DMS53 treated with DMSO at 0.1 percent for 48 hours (cell line): ENCODE results near the gene GABRA4.
A peak's percentile ranks its signal among the peaks of the same experiment; 100 is the strongest.

Experiments
- DNase-seq: peaks from one replicate; lab custom pipeline; 2025; ENCODE audit not compliant: unreplicated experiment; lab: John Stamatoyannopoulos, UW

The GABRA4 gene

DNA sequence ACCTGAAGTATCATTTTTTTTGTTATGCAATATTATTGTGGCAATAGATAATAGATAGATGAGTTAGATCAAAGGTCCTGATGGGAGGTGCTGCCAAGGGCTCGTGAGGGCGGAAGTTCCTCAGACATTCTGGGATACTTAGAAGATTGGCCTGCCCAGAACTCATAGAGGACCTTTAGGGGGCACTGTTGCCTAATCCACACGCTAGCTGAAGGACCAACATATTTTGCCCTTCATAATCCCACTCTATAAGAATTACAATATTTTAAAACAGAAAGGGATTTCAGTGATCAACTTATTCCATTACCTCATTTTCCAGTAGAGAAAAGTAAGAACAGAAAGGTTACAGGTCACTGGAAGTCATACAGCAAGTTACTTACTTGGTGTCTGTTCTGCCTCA is 61.4 kb downstream of the GABRA4 start:
- DNase-seq: peak; percentile 38

DNA sequence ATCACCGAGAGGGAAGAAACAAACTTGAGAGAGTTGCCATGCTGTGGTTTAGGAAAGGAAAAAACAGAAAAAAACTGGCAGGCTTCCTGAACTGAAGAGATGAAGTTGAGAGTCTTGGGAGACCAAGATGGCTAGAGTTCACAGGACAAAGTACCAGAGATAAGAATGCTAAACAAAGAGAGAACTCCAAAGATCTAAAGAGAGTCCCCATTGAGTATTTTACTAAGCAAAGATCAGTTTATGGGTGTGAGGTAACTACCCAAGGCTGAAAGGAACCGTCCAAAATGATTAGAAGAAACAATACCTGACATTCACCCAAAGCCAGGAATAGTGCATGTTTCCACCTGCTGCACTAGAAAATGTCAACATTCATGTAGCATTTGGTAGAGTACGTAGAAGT is 62.5 kb downstream of the GABRA4 start:
- DNase-seq: no peak

DNA sequence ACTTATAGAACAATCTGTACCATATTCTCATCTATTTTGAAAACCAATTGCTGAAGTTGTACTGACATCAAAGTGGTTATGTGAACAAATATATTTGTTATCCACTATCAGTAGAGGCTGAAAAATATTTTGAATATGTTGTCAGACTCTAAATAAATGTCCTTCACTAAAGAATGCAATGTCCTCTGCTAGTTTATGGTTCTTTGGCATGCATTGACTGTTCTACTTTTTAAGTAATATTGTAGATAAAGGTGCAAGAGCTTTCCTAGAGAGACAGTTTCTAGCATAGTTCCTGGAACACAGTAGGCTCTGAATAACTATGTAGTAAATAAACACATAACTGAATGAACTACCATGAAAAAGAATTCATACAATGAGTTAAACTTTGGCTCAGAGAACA is 66.2 kb downstream of the GABRA4 start:
- no peak for DNase-seq

DNA sequence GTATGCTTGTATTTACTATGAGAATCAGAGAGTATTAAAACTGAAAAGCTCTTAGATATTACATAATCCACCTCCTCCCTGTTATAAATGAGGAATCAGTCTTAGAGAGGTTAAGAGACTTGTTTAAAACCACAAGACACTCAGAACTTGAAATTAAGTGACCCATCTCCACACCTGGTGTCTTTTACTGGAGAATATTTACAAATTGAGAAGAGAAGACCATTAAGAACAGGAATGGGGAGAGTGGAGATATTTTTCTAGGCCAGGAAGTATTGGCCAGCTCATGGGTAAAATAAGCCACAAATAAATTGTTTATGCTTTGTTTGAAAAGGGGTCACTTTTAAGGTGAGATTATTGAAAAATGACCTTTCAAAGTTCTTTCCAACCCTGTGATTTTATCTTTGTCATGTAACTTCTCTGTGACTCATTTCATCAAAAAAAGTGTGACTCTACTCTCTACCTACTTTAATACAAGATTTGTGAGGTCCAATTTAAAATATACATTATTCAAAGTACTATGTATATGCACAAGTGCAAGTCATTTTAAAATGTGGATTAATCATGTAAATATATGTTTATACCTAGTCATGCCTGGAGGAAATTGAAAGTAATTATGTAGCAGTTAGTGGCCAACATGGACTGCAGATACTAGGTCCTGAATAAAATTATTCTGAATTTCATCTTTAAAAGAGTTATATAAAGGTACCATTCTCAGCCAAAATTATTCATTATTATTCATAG is 68.4 kb downstream of the GABRA4 start:
- DNase-seq: no peak

DNA sequence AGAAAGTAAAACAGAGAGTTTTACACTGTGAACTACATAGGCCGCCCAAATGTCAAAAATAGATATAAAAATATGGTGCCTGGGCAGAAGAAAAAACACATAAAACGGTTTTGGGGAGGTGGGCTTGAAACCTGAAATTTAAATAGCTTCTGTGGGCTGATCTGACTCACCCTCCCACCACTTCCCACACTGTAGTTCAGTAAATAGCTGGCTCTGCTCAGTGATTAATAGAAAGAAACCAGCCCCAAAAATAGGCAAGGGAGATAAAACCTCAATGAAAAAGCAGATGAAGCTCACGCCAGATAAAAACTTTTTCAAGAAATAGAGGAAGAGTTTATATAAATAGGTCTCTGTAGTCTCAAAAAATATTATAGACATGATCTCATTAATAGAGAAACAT is 71.2 kb downstream of the GABRA4 start:
- no peak for DNase-seq

DNA sequence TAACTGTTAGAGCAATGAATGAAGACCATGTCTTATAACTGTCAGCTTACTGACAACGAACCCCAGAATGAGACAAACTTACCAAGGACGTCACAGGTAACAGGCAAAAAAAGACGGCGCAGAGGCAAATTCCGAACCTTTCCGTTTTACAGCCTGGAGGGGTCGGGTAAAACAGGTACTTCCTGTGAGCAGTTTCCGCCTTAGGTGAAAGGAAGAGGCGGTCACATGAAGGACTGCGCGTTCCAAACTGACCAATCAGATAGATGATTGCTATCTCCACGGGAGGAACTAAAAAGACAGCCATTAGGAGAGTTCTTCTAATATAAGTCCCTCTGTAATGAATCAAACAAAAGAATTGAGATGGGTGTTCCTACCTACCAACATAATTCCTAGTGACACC is 84.3 kb downstream of the GABRA4 start, which contains the start of gene COX7B2:
Gene COX7B2, minus strand, starts transcription at position 168 of the 400 bp plus-strand sequence. CDS start 174,053 bp downstream, outside the sequence.
- peak; percentile 83 for DNase-seq

DNA sequence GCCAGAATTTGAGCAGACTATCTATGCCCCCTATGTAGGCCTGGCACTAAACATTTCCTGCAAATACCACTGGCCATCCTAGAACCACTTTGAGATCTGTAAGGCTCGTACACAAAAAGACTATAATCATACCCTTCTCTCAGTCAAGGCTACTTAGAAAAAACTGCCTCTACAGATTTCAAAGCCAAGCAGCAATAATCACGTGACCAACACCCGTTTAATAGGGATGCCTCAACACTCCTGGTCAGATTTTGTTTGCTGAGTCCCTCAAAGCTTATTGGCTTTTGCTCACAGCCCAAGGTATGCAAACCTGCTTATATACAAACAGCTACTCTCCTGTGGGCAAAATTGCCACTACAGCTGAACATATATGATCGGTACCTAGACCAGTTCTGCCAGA is 85.2 kb downstream of the GABRA4 start:
- no peak for DNase-seq

DNA sequence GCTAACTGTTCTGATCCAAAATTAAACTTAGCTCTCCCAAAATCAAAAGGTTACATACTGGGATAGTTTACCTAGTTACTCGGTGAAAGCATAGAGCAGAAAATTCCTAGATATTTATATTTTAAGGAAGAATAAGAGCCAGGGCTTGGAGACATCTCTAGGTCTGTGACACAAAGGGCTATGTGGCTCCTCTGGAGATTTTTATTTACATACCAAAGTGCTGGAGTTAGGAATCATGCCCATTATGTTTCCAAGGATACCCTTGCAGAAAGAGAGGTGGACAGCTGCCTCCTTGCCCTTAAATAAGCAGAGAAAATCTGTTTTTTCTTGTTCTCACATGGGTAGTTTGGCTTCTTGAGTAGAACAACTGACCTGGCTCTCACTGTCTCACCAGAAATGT is 93.3 kb downstream of the GABRA4 start:
- no peak for DNase-seq

DNA sequence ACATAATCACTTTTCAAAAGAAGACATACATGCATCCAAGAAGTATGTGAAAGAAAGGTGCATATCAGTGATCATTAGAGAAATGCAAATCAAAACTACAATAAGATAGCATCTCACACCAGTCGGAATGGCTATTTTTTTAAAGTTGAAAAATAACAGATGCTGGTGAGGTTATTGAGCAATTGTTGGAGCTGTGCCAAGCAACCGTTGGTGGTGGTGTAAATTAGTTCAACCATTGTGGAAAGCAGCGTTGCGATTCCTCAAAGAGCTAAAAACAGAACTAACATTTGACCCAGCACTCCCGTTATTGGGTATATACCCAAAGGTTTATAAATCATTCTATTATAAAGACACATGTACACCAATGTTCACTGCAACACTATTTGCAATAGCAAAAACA is 98.6 kb downstream of the GABRA4 start:
- no peak for DNase-seq

DNA sequence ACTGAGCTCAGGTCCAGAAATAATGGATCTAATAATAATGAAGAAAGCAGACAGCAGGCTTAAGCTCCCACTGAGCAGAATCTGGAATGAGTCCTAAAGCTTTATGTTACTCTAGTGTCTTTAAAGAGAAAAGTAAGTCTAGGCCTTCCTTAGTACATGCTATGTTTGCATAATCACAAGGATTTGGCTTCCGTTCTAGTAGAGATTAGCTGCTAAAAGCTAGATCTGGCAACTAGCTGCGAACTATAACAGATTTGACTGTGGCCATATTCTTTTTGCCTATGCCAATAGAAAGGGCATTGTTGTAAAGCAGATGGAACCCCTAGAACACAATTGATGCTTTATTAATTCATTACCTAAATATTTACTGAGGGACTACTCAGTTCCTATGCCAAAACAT is 103.3 kb downstream of the GABRA4 start:
- DNase-seq: no peak

DNA sequence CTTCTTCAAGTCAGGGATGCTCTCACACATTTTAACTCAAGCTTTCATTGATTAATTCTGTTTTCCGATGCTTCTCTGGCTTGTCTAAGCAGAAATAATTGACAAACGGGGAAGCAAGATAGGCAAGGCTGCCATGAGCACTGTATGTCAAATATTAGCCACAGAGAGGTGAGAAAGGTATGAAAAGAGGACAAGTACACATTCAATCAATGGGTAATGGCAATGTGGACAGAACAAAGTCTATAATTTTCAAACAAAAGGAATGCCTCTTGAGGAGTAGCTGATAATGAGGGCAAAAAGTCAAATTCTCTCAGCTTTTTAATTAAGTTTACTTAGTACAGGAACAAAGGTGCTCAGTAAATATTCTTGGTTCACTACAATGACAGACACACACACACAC is 104.0 kb downstream of the GABRA4 start:
- no peak for DNase-seq

DNA sequence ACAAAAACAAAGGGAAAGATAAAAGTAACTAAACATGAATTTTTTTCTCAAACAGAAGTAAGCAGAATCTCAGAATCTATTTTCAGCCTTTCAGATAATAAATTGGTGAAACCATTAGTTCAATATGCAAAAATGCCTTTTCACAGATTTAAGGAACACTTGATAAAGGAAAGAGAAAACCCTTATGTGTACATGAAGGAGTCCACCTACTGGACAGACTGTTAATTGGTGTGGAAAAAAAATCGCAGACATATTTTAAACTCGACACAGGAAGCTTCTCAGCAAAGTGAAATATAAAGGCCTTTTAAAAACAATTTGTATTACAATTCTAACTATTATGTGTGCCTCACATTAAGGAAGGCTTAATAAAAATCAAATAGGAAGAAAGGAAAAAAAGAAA is 106.7 kb downstream of the GABRA4 start:
- DNase-seq: peak; percentile 8

DNA sequence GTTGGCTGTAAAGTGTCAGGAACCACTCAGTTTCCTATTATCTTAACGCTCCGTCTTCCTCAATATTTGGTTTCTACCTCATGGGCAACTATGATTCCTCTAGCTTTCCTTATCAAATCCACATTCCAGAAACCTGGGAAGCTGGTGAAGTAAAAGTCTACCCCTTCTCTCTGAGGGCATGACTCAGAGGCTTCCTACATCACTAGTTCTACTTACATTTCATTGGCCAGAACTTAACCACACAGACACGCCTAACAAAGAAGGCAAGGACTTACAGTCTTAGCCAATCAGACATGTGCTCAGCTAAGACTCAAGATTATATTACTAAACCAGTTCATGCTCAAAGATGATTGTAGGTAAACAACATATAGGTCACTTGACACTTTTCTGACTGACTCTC is 114.7 kb downstream of the GABRA4 start:
- no peak for DNase-seq

DNA sequence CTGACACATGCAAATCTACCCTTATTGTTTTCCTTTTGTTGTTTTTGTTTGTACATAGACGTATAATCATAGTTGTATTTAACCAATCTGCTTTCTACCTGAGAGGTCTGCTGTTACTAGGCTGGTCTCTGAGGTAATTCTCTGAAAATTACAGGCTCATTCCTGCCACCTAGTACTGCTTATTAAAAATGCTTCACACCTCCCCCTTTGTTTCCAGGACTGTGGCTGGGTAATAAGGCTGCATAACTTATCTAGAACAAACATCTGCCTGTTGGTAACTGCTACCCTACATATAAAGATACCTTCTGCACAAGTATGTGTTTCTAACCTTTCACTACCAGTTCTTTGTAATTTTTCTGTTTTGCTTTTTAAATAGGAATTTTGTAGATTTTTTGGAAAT is 118.6 kb downstream of the GABRA4 start:
- DNase-seq: no peak

DNA sequence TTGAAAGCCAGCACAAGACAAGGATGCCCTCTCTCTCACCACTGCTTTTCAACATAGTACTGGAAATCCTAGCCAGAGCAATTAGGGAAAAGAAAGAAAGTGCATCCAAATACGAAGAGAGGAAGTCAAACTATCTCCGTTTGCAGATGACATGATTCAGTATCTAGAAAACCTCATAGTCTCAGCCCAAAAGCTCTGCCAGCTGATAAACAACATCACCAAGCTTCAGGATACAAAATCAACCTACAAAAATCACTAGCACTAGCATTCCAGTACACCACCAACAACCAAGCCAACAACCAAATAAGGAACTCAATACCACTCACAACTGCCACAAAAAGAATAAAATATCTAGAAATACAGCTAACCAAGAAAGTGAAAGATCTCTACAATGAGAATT is 123.0 kb downstream of the GABRA4 start:
- DNase-seq: no peak
